Upper lobe of right lung (tissue), 1 donor: ENCODE measurements around the gene MUC3A. TPM values are rescaled to one million over a fixed set of nuclear protein-coding genes. Genes with fewer than 3 reads are reported as not detected.
"Not testable (repeated sequence)": the region's sequence is repeated elsewhere in the genome, so short reads cannot be mapped to it uniquely, and the experiment has no call there.

Experiments
- ATAC-seq: fragments of 200-7000 bp; cut with Tn5 transposase; one replicate; pipeline ENCODE4 v1.9.1; 2020; ENCODE audit warnings: mild to moderate bottlenecking, moderate library complexity
- DNase-seq: peaks from one replicate; pipeline ENCODE4 v3.0.0-alpha.2; 2020
- H3K27ac ChIP-seq: fragments of 200-600 bp; one replicate; pipeline ENCODE4 v1.8.0; 2022
- H3K27me3 ChIP-seq: fragments of 200-600 bp; one replicate; pipeline ENCODE4 v1.8.0; 2022; ENCODE audit warnings: mild to moderate bottlenecking
- H3K36me3 ChIP-seq: fragments of 200-600 bp; one replicate; pipeline ENCODE4 v1.8.0; 2022
- H3K4me1 ChIP-seq: fragments of 200-600 bp; one replicate; pipeline ENCODE4 v1.8.0; 2022
- H3K4me3 ChIP-seq: fragments of 200-600 bp; one replicate; pipeline ENCODE4 v1.8.0; 2022; ENCODE audit warnings: mild to moderate bottlenecking
- H3K9me3 ChIP-seq: fragments of 200-600 bp; one replicate; pipeline ENCODE4 v1.8.0; 2022
- intact Hi-C: fragments of 100-400 bp; cut with DNase I; formaldehyde crosslinking; loops from one replicate; pipeline ENCODE4 v1.11.0; 2022
- total RNA-seq: library from RNA; stranded (reverse); fragmentation: NEBNext Ultra II Directional; extraction: Animal tissue kit (Norgen Biotek cat#: 25700); gene quantifications from one replicate; pipeline ENCODE4 v1.2.1, GENCODE V29; 2021
- TF ChIP-seq, protein P1 (sequence below): fragments of 200-600 bp; IDR thresholded peaks from one replicate; pipeline ENCODE4 v1.8.0; 2022; ENCODE audit warnings: antibody characterized with exemption
- donor health status: DM: no; HTN: yes; CAD: no; lungs with severe emphysema.

MUC3A gene
- total RNA-seq, 1 donor from 2014 or later = 2.7 TPM

GRCh38 chr7:100911484-100911883 lies 37.9 kb upstream of the MUC3A start:
- ATAC-seq (no peak), DNase-seq (no peak)
- TF ChIP-seq, protein P1, sequence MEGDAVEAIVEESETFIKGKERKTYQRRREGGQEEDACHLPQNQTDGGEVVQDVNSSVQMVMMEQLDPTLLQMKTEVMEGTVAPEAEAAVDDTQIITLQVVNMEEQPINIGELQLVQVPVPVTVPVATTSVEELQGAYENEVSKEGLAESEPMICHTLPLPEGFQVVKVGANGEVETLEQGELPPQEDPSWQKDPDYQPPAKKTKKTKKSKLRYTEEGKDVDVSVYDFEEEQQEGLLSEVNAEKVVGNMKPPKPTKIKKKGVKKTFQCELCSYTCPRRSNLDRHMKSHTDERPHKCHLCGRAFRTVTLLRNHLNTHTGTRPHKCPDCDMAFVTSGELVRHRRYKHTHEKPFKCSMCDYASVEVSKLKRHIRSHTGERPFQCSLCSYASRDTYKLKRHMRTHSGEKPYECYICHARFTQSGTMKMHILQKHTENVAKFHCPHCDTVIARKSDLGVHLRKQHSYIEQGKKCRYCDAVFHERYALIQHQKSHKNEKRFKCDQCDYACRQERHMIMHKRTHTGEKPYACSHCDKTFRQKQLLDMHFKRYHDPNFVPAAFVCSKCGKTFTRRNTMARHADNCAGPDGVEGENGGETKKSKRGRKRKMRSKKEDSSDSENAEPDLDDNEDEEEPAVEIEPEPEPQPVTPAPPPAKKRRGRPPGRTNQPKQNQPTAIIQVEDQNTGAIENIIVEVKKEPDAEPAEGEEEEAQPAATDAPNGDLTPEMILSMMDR = no peak
- no peaks in the 10 kb centered on the region for H3K9me3 ChIP-seq
- H3K4me1 ChIP-seq = peaks cover 2% of the 10 kb centered on the region
- no peak overlapping the region for H3K27ac ChIP-seq
- H3K4me3 ChIP-seq = no peak overlapping the region
- no peaks in the 10 kb centered on the region for H3K36me3 ChIP-seq
- no peaks in the 10 kb centered on the region for H3K27me3 ChIP-seq
- intact Hi-C loops = no loop called here

DNA sequence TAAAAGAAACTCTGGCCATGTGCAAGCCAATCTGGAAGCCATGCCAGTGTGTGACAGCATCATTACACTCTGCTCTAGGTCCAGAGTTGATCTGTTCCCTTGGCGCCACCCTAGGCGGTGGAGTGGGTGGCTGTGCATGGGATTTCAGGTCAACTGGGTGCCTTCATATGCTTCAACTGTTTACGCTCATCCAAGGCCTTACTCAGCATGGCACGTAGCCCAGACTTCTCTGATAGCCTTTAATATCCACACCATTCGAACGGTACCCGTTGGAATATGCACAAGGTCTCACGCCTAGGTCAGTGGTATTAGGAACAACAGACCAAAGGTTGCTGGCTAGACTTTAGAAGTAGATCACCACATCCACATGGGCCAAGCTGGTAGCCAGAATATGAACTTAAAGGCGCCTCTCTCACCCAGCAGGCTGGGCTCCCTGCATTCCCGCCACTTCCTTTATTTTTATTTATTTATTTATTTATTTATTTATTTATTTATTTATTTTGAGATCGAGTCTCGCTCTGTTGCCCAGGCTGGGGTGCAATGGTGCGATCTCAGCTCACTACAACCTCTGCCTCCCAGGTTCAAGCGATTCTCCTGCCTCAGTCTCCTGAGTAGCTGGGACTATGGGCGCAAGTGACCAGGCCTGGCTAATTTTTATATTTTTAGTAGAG lies 35.0 kb upstream of the MUC3A start:
- TF ChIP-seq, protein P1 = no peak
- Histone ChIP-seq H3K9me3 (no peaks in the 10 kb centered on the region), H3K36me3 (no peaks in the 10 kb centered on the region), H3K27ac (no peak overlapping the region), H3K27me3 (no peaks in the 10 kb centered on the region), H3K4me1 (peaks cover 4% of the 10 kb centered on the region), H3K4me3 (no peak overlapping the region)
- ATAC-seq (no peak), DNase-seq (no peak)
- intact Hi-C loops = no loop called here

- H3K4me1 ChIP-seq = peaks cover 4% of the 10 kb centered on the region
- H3K9me3 ChIP-seq = no peaks in the 10 kb centered on the region
- intact Hi-C loops = no loop called here
- no peak overlapping the region for H3K4me3 ChIP-seq
- no peak overlapping the region for H3K27ac ChIP-seq
- ATAC-seq = peak; percentile 61
- H3K27me3 ChIP-seq = no peaks in the 10 kb centered on the region
- no peaks in the 10 kb centered on the region for H3K36me3 ChIP-seq
- no peak for DNase-seq
- TF ChIP-seq, protein P1 = no peak
Measured at GRCh38 chr7:100914879-100915447, 34.4 kb upstream of the MUC3A start.

DNA sequence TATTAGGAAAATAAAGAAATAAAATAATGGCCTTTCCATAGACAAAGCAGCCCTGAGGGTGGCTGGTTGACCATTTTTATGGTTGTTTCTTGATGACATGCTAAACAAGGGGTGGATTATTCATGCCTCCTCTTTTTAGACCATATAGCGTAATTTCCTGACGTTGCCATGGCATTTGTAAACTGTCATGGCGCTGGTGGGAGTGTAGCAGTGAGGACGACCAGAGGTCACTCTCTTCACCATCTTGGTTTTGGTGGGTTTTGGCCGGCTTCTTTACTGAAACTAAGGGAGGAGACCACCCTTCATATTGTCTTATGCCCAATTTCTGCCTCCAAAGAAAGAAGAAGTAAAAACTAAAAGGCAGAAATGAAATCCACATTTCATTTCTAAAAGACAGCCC lies 30.0 kb upstream of the MUC3A start:
- DNase-seq, intact Hi-C loops: not testable (repeated sequence)

DNA sequence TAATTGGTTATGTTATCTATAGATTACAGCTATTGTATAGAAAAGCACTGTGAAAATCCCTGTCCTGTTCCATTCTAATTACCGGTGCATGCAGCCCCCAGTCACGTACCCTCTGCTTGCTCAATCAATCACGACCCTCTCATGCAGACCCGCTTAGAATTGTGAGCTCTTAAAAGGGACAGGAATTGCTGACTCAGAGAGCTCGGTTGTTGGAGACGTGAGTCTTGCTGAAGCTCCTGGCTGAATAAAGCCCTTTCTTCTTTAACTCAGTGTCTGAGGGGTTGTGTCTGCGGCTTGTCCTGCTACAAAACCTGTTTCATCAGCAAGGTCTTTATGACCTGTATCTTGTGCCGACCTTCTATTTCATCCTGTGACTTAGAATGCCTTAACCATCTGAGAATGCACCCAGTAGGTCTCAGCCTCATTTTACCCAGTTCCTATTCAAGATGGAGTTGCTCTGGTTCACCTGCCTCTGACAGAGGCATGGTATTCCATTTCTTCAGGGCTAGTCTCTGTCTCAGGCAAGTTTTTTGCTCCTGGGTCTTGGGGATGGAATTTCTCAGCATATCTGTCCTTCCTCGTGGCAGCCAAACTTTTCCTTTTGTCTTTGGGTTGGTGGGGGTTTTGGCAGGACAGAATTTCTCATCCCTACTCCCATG lies 29.4 kb upstream of the MUC3A start:
- H3K4me1 ChIP-seq, H3K9me3 ChIP-seq, DNase-seq, H3K27me3 ChIP-seq, H3K4me3 ChIP-seq, ATAC-seq, H3K36me3 ChIP-seq, H3K27ac ChIP-seq, intact Hi-C loops: not testable (repeated sequence)

More for the DNA sequence above, 30.0 kb upstream of the MUC3A start:
- H3K36me3 ChIP-seq, H3K27me3 ChIP-seq, H3K4me3 ChIP-seq, H3K4me1 ChIP-seq, H3K9me3 ChIP-seq, H3K27ac ChIP-seq, ATAC-seq: not testable (repeated sequence)

GRCh38 chr7:100921039-100921438 lies 28.3 kb upstream of the MUC3A start:
- TF ChIP-seq, protein P1 = no peak
- ATAC-seq (no peak), DNase-seq (no peak)
- H3K27ac ChIP-seq = no peak overlapping the region
- H3K4me1 ChIP-seq = peaks cover 4% of the 10 kb centered on the region
- no peaks in the 10 kb centered on the region for H3K36me3 ChIP-seq
- H3K9me3 ChIP-seq = no peaks in the 10 kb centered on the region
- intact Hi-C loops = no loop called here
- no peak overlapping the region for H3K4me3 ChIP-seq
- no peaks in the 10 kb centered on the region for H3K27me3 ChIP-seq

DNA sequence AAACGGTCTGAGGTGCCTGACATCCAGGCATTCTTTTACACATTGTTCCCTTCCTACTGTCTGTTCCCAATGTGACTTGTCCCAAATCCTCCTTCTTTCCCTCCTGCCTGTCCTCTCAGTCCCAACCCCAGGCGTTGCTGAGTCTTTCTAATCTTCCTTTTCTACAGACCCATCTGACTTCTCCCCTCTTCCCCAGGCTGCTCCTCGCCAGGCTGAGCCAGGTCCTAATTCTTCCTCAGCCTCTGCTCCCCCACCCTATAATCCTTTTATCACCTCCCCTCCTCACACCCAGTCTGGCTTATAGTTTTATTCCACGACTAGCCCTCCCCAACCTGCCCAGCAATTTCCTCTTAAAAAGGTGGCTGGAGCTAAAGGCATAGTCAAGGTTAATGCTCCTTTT lies 25.7 kb upstream of the MUC3A start:
- H3K9me3 ChIP-seq, H3K27ac ChIP-seq, H3K4me3 ChIP-seq, DNase-seq, H3K4me1 ChIP-seq, H3K27me3 ChIP-seq, intact Hi-C loops, ATAC-seq, H3K36me3 ChIP-seq: not testable (repeated sequence)
